ENCODE results near the gene RSU1.

Gene RSU1

GRCh38 chr10:16745061-16745460 is 72.2 kb downstream of the RSU1 start:
- H3K9me2 ChIP-seq (ENCODE audit: low read depth, low read length): no peaks in the 10 kb centered on the region
- H3F3A ChIP-seq (ENCODE audit: insufficient read depth, low read length): no peaks in the 10 kb centered on the region
- no peaks in the 10 kb centered on the region for H3K9me3 ChIP-seq (ENCODE audit: low read length)

DNA sequence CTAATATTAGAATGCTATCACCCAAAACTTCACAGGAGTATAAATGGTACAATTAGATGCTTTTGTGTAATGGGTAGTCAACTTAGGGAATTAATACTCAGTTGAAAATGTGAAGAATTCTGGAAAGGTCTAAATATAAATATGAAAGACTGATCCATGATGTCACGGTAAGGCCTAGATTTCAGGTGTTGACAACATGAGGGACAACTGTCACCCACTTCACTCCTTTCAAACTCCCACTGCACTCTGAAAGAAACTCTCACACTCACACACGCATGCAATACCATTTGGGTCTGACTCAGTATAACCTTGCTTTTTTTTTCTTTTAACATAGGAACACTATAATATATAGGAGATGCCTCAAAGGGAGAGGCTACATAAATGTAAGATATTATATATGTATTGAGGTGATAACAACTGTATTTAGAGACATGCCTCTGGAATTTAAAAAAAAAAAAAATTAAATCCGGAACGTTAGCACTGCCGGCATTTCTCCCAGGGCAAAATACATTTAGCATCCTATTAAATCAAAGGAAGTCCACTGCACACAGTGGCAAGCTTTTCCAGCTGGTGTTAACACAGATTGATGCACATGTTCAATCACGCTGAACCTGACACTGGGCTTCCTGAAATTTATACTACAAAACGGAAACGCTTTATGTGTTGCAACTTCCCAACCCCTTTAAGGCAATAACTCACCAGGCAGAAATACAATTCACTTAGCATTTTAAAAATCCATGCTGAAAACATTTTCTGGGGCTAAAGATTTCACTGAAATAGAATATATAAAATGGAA is 74.9 kb downstream of the RSU1 start:
- no peak overlapping the region for H3K27ac ChIP-seq (ENCODE audit: low read depth, low read length, poor library complexity, severe bottlenecking)
- H3K4me3 ChIP-seq (ENCODE audit: low read depth, low read length, poor library complexity, severe bottlenecking): no peak overlapping the region
- H3K9me3 ChIP-seq (ENCODE audit: low read length): no peaks in the 10 kb centered on the region
- H3K9me2 ChIP-seq (ENCODE audit: low read depth, low read length): no peaks in the 10 kb centered on the region
- H3F3A ChIP-seq (ENCODE audit: insufficient read depth, low read length): no peaks in the 10 kb centered on the region
- no peak overlapping the region for H2AFZ ChIP-seq (ENCODE audit: low read length)
- no peak overlapping the region for H3K9ac ChIP-seq (ENCODE audit: low read length)
- H4K20me1 ChIP-seq (ENCODE audit: insufficient read depth, low read length): no peaks in the 10 kb centered on the region
- H3K4me1 ChIP-seq (ENCODE audit: insufficient read depth, low read length, severe bottlenecking): no peaks in the 10 kb centered on the region
- no peak overlapping the region for H3K4me2 ChIP-seq (ENCODE audit: low read length)
- H3K27me3 ChIP-seq (ENCODE audit: insufficient read depth, low read length): no peaks in the 10 kb centered on the region
- no peaks in the 10 kb centered on the region for H3K36me3 ChIP-seq (ENCODE audit: insufficient read depth, low read length)
- H3K79me2 ChIP-seq (ENCODE audit: insufficient read depth, low read length): no peaks in the 10 kb centered on the region
- TF ChIP-seq, protein P1, sequence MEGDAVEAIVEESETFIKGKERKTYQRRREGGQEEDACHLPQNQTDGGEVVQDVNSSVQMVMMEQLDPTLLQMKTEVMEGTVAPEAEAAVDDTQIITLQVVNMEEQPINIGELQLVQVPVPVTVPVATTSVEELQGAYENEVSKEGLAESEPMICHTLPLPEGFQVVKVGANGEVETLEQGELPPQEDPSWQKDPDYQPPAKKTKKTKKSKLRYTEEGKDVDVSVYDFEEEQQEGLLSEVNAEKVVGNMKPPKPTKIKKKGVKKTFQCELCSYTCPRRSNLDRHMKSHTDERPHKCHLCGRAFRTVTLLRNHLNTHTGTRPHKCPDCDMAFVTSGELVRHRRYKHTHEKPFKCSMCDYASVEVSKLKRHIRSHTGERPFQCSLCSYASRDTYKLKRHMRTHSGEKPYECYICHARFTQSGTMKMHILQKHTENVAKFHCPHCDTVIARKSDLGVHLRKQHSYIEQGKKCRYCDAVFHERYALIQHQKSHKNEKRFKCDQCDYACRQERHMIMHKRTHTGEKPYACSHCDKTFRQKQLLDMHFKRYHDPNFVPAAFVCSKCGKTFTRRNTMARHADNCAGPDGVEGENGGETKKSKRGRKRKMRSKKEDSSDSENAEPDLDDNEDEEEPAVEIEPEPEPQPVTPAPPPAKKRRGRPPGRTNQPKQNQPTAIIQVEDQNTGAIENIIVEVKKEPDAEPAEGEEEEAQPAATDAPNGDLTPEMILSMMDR (IDR thresholded peaks at IDR 0.05; ENCODE audit: low read length): no peak
- TF ChIP-seq EZH2 (IDR thresholded peaks at IDR 0.05; ENCODE audit: borderline replicate concordance, low read length): no peak

More at GRCh38 chr10:16745061-16745460, 72.2 kb downstream of the RSU1 start:
- Histone ChIP-seq H3K9ac (ENCODE audit: low read length) (no peak overlapping the region), H3K4me1 (ENCODE audit: insufficient read depth, low read length, severe bottlenecking) (no peaks in the 10 kb centered on the region), H3K4me3 (ENCODE audit: low read depth, low read length, poor library complexity, severe bottlenecking) (no peak overlapping the region), H3K79me2 (ENCODE audit: insufficient read depth, low read length) (no peaks in the 10 kb centered on the region), H3K36me3 (ENCODE audit: insufficient read depth, low read length) (no peaks in the 10 kb centered on the region), H3K27ac (ENCODE audit: low read depth, low read length, poor library complexity, severe bottlenecking) (no peak overlapping the region), H3K27me3 (ENCODE audit: insufficient read depth, low read length) (no peaks in the 10 kb centered on the region), H3K4me2 (ENCODE audit: low read length) (no peak overlapping the region), H4K20me1 (ENCODE audit: insufficient read depth, low read length) (no peaks in the 10 kb centered on the region), H2AFZ (ENCODE audit: low read length) (no peak overlapping the region)
- TF ChIP-seq, protein P1 (IDR thresholded peaks at IDR 0.05; ENCODE audit: low read length): no peak
- TF ChIP-seq EZH2 (IDR thresholded peaks at IDR 0.05; ENCODE audit: borderline replicate concordance, low read length): no peak

- Histone ChIP-seq H3K4me1 (ENCODE audit: insufficient read depth, low read length, severe bottlenecking) (no peaks in the 10 kb centered on the region), H3K79me2 (ENCODE audit: insufficient read depth, low read length) (no peaks in the 10 kb centered on the region), H3K9me3 (ENCODE audit: low read length) (no peaks in the 10 kb centered on the region), H3F3A (ENCODE audit: insufficient read depth, low read length) (no peaks in the 10 kb centered on the region), H3K27ac (ENCODE audit: low read depth, low read length, poor library complexity, severe bottlenecking) (no peak overlapping the region), H3K27me3 (ENCODE audit: insufficient read depth, low read length) (no peaks in the 10 kb centered on the region), H3K4me3 (ENCODE audit: low read depth, low read length, poor library complexity, severe bottlenecking) (no peak overlapping the region), H3K9me2 (ENCODE audit: low read depth, low read length) (no peaks in the 10 kb centered on the region), H3K9ac (ENCODE audit: low read length) (no peak overlapping the region), H3K36me3 (ENCODE audit: insufficient read depth, low read length) (no peaks in the 10 kb centered on the region), H2AFZ (ENCODE audit: low read length) (no peak overlapping the region), H4K20me1 (ENCODE audit: insufficient read depth, low read length) (no peaks in the 10 kb centered on the region), H3K4me2 (ENCODE audit: low read length) (no peak overlapping the region)
- no peak for TF ChIP-seq EZH2 (IDR thresholded peaks at IDR 0.05; ENCODE audit: borderline replicate concordance, low read length)
- TF ChIP-seq, protein P1 (IDR thresholded peaks at IDR 0.05; ENCODE audit: low read length): no peak
Observed at GRCh38 chr10:16741540-16741939, 75.7 kb downstream of the RSU1 start.

All from OCI-LY1 (cell line).